Putamen (tissue), 1 donor: ENCODE results near the gene AK3.
A peak's percentile ranks its signal among the peaks of the same experiment; 100 is the strongest.

Source experiments
- DNase-seq: peaks from one replicate; pipeline ENCODE4 v3.0.0-alpha.2; 2016; ENCODE audit warnings: low spot score

The AK3 gene

DNA sequence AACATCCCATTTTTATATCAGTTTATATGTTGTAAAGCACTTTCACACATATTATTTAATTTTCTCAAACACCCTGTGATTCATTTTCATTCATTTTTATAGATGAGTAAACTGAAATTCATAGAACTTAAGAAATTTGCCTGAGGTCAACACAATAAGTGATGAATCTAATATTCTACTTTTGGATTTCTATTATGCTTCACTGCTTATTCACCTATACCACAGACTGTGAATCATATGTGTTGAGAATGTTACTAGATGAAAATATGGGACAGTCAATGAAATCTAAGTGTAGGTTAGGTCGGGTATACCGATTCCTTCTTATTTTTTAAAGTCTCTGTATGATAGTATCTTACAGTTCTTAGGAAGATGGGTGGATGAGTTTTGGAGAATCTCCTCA, 36.9 kb downstream of the AK3 start:
- DNase-seq, result no peak

DNA sequence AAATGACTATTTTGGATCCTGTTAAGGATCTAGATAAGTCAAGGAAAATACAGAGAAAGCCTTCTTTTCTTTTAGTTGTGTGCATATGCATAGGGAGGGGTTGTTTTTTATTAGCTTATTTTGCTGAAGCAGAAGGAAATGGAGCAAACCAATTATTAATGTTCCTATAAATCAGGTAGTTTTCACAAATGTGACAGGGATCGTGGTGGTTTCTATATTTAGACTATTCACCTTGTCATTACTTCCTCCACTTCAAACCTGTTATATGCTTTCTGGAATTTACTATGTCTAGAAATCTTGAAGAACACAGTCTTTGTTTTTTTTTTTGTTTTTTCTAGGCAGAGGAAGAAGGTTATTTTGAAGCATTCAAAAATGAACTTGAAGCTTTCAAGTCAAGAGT, 39.5 kb downstream of the AK3 start:
- DNase-seq, result no peak

DNA sequence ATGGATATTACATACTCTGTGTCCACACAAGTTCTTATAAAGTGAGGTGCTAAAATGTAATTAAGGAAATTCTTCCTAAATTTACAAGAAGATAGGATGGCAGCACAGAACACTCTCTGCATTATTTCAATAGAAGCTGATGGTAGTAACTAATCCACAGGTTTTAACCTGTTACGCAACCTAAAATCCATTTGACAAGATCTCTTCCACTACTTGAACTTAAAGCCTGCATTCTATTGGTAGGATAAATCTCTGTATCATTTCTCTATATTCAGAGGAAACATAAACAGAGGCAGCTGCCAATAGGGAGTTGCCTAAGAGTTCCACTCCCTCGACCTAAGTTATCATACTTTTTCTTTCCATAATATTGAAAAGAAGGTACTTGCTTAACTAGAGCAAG, 40.1 kb downstream of the AK3 start:
- DNase-seq, result no peak

DNA sequence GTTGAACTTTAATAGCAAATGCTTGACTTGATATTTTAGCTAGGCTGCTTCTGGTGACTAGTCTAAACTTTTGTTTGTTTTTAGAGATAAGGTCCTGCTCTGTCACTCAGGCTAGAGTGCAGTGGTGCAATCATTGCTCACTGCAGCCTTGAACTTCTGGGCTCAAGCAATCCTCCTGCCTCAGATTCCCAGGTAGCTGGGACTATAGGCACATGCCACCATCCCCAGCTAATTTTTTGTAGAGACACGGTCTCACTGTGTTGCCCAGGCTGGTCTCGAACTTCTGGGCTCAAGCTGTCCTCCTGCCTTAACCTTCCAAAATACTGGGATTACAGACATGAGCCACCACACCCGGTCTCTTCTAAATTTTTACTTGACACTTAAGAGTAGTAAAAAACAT, 40.9 kb downstream of the AK3 start:
- DNase-seq, result no peak

DNA sequence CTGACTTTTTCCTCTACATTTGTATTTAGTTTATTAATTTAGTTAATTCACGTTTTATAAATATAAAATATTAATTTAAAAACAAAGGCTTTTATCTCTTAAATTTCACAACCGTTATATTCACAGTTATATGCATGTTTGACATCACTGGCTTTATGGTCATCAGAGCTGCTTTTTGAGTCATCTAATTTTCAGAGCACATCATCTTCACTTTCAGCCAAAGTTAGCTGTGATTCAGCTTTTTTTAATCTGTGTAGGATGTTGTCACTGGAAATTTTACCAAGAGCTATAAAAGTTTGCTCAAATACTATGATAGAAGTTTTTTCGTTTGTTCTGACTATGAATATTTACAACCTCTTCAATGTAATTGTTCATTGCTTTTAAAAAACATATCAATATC, 49.2 kb downstream of the AK3 start:
- DNase-seq, result no peak

DNA sequence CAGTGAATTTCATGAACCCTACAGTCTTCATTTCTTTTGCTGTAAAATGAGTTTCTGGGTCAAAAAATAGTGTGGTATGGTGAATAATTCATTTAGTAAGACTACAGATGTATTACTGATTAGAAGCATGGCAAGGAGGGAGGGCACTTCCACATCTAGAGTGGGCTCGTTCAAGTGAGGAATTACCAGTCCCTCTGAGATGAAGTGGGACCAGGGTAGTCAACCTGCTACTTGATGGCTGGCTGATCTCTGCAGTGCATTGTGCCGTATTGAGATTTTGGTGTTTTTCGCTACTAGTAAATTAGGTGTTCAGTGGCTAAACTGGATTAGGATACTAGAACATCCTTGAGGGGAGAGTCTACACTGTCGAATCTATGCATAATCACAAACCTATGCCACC, 50.9 kb downstream of the AK3 start:
- no peak for DNase-seq

DNA sequence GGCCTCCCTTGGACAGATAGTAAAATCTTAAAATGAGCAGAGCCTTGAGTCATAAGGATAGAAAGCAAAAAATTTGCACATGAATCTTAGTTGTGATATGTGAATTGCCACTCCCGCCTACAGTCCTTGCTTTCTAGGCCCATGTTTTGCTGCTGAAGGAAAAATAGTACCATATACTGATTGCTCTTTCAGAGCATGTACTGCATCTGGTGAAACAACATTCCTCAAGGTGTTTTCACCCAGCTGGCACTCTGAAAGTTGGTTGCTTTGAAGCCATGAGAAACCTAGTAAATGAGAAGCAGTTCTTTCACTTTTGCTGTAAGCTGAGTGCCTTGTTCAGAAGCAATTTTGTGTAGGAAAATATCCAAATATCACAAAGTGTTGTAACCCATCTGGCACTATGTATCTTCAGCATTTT, 51.3 kb downstream of the AK3 start:
- DNase-seq, result no peak

DNA sequence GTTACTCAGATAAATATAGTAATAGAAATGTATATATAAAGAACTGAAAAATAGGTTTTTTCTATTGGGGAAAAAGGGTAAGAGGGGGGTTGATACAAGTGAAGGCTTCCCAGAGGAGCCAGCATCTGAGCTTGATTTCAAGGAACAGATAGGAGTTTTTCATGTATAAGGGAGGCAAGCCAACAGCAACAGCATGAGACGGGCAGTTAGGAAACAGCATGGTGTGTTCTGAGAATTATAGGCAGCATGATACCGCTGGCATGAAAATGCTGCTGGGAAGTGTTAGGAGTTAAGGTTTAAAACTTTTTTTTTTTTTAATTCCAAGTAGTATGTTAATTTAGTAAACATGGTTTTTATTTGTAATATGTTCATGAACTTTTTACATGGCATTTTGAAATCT, 52.0 kb downstream of the AK3 start:
- no peak for DNase-seq

DNA sequence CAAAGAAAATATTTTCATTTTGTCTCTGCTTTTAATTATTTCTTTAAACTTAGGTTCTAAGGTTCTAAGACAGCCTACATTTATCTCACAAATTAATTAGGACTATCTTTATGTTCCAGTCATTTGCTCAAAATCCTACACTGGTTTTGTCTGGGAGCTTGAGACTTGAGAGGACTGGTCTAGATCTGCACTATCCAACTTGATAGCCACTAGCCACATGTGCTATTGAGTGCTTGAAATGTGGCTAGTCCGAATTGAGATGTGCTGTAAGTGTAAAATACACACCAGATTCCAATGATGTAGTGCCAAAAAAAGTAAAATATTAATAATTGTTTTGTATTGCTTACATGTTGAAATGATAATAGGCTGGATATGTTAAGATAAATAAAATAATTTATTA, 54.4 kb downstream of the AK3 start:
- no peak for DNase-seq

DNA sequence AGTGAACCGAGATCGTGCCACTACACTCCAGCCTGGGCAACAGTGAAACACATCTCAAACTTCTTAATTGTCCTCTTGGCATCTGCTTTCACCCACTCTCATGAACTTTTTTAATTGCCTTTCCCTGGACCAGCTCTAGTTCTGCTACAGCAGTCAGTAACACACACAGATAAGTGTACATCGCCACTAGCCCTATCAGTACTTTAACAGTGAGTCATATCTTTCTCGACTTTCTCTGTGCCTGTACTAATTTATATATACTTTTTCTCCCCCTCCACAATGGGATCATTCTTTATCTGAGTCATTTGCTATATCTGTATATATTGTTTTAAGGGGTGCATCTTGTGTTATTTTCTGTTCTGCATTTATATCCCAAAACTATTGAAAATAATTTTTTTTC, 54.9 kb downstream of the AK3 start:
- DNase-seq, result no peak

DNA sequence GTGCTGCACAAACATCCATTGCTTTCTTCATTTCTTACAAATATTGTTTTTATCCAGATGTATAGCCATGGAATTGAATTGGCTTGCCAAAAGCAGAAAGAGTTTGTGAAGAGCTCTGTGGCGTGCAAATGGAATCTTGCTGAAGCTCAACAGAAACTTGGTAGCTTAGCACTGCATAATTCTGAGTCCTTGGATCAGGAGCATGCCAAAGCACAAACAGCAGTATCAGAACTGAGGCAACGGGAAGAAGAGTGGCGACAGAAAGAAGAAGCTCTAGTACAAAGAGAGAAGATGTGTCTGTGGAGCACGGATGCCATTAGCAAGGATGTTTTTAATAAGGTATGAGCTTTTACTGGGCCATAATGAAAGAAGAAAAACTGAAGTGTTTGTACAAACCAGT, 56.2 kb downstream of the AK3 start:
- no peak for DNase-seq

DNA sequence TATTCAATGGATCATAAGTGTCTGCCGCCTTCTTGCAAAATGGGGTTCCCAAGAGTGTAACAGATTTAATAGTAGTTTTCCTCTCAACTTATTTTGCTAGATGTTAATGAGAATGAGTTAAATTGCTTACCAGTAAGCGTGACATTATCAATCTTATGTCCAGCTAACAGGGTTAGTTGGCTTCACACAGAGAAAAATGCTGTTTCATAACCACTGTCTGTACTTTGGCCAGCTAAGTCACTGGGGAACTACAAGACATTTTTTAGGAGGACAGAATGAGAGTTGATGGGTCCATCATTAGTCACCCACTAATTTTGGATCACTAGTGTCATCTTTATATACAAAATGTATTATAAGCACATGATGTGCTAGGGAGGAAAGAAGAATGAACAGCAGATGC, 60.3 kb downstream of the AK3 start:
- DNase-seq, result no peak

DNA sequence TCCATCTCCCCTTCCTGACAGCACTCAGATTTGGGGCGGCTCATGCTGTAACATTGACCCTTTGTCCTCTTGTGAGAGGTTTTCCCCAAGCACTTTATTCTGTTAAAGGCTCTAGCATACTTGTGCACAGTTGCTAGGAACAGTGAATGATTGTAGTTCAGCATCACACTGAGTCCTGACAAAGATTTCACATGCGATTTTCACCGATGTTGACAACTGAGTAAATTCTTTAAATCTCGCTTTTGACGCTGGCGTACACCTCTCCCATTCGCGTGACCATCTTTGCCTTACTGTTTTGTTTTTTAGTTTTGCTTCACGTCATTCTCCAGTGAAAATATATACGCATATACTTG, 60.9 kb downstream of the AK3 start:
- no peak for DNase-seq

DNA sequence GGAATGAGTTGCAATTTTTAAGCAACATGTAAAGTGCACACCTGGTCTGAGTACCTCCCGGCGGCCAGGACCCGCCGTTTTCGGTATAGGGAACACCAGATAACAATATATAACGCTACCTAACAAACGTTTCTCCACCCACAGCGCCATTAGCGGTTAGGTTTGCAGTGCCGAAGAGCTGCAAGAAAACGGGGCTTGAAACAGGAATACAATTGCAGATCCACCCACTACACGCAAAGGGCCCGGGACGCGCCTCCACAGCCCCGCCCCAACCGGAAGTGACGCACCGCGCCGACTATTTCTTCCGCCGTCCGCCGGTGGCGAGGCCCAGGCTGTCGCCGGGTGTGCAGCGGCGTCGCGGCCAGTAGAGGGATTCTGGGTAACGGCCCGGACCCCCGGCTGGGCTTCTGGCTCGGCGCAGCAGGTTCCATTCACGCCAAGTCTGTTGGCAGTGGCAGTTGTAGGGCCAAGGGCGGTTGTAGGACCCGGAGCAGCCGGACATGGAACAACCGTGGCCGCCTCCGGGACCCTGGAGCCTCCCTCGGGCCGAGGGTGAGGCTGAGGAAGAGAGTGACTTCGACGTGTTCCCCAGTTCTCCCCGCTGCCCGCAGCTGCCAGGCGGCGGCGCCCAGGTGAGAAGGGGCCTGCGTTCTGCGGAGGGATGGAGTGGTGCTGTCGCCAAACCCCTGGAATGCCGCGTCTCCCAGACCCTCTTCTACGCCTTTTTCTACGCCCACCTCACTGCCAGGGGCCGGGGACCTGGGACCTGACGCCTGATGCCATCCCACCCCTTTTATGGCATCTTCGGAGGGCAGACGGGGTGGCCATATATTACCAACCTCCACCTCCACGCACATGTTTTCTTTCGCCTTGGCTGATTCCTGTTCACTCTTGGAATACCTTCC, 61.5 kb downstream of the AK3 start, which contains the start of gene CDC37L1:
TSS of gene CDC37L1 (plus strand) at position 302 of the 905 bp plus-strand sequence. CDS start at position 501, 199 bp downstream.
- DNase-seq, result peak; percentile 96

DNA sequence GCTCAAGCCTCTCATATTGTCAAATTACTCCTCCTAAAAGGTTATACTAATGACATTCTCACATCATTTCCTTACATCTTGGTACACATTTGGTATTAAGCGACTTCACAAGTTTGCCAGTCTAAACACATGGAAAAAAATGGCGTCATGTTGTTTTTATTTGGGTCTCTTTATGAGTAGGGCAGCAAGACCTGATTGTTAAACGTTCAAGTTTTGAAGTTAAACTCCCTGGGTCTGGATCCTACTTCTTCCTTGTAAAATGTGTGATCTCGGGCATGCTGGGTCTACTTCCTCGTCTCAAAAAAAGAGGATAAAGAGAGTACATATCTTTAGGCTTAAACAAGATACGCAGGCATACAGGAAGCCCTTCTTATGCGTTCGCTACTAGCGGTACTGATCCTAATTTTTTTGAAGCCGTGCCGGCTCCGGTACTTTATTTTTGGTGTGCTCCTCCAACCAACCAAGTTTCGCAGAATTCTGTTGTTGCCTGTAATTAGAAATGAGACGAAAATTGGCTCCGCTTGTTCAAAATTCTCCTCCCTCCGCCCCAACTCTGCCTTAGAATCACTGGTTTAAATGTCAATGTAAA, 62.2 kb downstream of the AK3 start:
- DNase-seq, result peak; percentile 11

DNA sequence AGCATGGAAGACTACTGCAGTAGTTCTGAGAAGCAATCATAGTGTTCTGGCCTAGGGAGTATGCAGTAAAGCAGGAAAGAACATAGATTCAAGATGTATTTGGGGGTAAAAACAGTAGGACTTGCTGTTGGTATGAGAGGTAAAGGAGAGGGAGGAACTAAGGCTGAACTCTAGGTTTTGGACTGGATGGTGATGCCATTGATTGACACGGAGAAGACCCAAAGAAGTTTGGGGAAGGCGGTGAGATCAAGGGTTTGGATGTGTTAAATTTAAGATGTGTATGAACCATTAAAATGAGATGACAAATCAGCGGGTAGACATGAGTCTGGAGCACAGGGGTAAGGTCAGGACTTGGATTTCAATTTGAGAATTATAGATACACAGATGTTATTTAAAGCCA, 63.6 kb downstream of the AK3 start:
- no peak for DNase-seq

DNA sequence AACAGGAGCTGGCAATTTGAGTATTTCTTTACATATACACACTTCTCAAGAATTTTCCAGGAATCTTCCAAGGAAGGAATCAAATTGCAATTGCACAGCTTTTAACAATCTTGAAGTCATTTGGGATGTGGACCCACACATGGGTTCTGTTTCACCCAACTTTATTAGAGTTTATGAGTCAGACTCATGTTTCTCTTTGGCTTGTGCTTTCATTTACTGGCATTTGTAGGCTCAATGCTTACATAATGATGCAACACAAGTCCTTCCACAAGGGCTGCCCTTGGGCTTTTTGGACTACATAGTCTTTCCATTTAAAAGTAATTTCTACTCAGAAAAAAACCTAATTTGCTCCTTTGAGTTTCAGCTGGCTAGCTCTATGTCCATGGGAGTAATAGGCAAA, 66.2 kb downstream of the AK3 start:
- no peak for DNase-seq

DNA sequence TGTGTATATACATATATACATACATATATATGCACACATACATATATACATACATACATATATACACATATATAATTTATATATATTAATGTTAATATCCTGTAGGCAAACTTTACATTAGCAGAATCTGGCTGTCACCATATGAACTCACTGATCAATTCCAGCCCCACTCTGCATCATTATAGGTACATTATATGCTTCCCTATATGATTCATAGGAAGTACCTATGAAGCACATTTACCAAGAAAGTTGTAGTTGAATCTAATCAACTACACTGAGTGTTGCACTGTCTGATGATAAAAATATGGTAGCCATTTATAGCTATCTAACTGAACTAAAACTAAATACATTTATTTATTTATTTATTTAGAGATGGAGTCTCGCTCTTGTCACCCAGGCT, 69.3 kb downstream of the AK3 start:
- no peak for DNase-seq

DNA sequence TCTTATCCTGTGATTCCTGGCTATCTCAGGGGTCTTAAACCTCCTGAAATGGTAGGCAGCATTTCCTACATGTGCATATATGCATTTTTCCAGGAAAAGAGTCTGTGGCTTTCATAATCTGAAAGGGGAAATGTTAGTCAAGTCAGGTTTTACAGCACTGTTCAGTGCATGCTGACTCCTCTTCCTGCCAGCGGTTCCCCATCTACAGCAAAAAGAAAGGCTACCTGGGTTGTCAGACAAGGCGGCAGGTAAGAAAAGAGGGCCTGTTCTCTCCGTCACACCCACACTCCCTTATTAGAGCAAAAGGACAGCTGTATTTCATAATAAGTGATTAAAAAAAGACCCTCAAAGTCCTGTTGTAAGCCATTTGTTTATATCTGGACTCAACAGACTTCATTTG, 70.4 kb downstream of the AK3 start:
- DNase-seq, result no peak

DNA sequence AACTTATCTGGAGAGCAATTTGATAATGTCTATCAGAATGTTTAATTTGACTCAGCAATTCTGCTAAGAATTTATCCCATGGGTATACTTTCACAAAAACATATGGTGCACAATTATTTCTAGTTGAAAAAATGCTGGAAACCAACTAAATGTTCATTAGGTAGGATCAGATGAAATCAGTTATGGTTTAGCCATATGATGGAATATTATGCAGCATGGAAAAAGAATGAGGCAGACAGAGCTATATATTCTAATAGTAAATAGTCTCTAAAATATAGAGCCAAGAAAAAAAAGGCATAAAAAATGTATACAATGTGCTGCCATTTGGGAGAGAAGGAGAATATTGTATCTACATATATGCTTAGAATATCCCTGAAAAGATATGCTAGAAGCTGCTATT, 71.1 kb downstream of the AK3 start:
- DNase-seq, result no peak

DNA sequence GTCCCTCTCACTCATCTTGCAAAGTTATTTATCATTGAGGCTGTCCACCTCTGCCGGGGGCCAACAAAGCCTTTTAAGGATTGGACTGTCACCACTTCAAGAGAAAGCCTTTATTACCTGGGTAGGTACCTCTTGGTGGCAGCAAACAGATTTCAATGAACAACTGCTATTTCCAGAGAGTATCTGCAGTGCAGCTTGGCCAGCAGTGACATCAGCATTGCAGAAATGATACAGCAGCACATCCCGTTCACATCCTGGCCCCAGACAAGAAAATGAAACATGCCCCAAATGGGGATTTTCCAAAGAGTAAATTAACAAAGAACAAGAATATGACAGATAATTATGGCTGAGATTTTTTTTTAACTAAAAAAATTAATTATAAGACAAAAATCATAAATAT, 72.4 kb downstream of the AK3 start:
- no peak for DNase-seq

DNA sequence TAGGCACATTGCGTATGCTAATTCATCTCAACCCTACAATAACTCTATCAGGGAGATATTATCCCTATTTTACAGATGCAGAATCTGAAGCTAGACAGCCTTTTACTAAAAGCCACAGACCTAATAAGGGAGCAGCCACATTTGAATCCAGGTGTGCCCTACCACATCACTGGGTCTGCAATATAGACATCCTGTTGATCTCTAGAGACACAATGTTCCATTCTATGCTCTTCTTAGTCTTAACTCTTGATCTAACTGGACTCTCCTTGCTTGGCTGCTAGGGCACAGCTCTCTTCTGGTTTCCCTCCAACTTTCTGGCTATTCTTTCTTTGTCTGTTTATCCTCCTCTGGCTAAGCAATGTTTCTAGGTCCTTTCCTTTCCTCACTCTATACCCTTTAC, 73.3 kb downstream of the AK3 start:
- no peak for DNase-seq

DNA sequence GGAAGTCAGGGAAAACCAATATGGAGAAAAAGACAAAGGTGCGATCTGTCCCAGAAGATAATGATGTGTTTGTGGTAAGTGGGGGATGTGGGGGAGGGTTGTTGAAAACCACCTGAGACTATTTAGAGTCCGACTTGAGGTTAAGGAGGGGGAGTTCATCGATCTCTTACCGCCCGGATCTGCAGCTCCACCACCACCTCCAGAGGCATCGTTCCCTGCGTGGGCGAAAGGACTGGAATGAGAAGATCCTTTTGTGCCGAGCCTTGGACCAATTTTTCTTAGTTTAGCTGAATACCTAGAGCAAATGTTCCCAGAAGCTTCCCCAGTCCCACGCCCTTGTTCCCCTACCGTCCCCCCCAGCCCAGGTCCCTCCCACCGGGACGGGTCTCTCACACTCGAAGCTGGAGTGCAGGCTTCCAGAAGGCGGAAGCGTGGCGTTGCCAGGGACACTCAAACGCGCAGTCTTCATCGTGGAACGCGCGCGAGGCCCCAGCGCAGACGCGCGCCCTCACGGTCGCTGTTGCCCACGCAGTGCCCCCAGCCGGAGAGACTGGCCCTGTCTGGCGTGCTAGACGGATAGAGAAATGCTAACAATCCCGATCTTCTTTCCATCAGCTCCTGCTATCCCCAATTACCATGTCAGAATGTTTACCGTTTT, 74.8 kb downstream of the AK3 start, which contains the start of gene SPATA6L:
TSS of gene SPATA6L (minus strand) at position 439 of the 658 bp plus-strand sequence. CDS start at position 209, 230 bp downstream.
- peak; percentile 61 for DNase-seq
